Thyroid gland (tissue), 4 donors: Measurements from ENCODE around the gene SLC38A2.

Experiments
- CTCF ChIP-seq, 6 experiments: fragments of 200-600 bp in 3 of 6; fragments of 450-650 bp in 3 of 6; sonication (generic) in 3 of 6; IDR thresholded peaks; one replicate each; pipeline ENCODE4 v1.5.1; 2016 to 2019; ENCODE audit warnings: antibody characterized with exemption in 6 of 6, mild to moderate bottlenecking in 2 of 6, inconsistent platforms in 1 of 6, moderate library complexity in 1 of 6
- POLR2A ChIP-seq, 2 donors: fragments of 450-650 bp; IDR thresholded peaks; one replicate each; pipeline ENCODE4 v1.6.1; 2017; ENCODE audit warnings: antibody characterized with exemption in 2 of 2, mild to moderate bottlenecking in 2 of 2, moderate library complexity in 1 of 2

GRCh38 chr12:46376579-46376978 lies 4.0 kb upstream of the SLC38A2 start:
- TF ChIP-seq CTCF (IDR thresholded peaks at IDR 0.05) (no peak), POLR2A (IDR thresholded peaks at IDR 0.05) (no peak)
